GM12874 (cell line): Measurements from ENCODE around the gene NAP1L1.

ENCODE experiments used
- TF ChIP-seq, protein P1 (sequence below): IDR thresholded peaks from 2 replicates; pipeline ENCODE4 v1.5.1; 2011; ENCODE audit warnings: low read depth, mild to moderate bottlenecking, control low read depth, low read length, moderate library complexity; ENCODE audit not compliant: insufficient read depth

The NAP1L1 gene

GRCh38 chr12:76072568-76072967 lies 11.9 kb downstream of the NAP1L1 start:
- TF ChIP-seq, protein P1, sequence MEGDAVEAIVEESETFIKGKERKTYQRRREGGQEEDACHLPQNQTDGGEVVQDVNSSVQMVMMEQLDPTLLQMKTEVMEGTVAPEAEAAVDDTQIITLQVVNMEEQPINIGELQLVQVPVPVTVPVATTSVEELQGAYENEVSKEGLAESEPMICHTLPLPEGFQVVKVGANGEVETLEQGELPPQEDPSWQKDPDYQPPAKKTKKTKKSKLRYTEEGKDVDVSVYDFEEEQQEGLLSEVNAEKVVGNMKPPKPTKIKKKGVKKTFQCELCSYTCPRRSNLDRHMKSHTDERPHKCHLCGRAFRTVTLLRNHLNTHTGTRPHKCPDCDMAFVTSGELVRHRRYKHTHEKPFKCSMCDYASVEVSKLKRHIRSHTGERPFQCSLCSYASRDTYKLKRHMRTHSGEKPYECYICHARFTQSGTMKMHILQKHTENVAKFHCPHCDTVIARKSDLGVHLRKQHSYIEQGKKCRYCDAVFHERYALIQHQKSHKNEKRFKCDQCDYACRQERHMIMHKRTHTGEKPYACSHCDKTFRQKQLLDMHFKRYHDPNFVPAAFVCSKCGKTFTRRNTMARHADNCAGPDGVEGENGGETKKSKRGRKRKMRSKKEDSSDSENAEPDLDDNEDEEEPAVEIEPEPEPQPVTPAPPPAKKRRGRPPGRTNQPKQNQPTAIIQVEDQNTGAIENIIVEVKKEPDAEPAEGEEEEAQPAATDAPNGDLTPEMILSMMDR: no peak

DNA sequence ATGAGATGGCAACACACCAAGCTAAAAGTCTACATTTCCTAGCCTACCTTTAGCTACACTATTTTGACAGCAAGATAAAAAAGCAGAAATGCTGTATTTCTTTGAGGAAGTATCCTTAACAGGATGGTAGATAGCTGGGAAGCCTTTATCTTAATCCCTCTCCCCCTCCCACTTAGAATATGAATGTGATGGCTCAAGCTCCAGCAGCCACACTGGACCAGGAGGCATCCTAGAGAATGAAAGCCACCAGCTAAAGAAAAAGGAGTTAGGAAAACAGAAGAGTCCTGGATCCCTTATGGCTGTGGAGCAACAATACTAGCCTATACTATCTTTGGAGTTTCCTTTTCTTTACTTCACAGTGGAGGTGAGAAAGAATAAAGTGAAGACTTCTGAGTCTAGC lies 15.1 kb downstream of the NAP1L1 start:
- TF ChIP-seq, protein P1: no peak

GRCh38 chr12:76065917-76066316 lies 18.6 kb downstream of the NAP1L1 start:
- TF ChIP-seq, protein P1: no peak

DNA sequence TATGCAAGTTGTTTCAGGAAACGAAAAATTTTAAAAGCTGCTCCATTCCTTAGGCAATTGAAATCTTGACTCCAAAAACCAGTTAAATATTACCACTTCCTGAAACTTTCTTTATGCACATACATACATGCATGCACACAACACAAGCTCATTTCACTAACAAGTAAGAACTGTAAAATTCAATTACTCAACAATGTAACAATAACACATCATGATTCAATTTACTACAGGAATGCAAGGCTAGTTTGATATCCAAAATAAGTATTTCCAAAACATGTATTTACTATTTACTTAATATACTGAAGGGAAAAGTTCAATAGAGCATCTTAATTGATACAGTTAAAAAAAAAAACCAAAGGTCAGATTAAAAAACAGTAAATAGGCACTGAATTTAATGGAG lies 19.6 kb downstream of the NAP1L1 start:
- TF ChIP-seq, protein P1: no peak

DNA sequence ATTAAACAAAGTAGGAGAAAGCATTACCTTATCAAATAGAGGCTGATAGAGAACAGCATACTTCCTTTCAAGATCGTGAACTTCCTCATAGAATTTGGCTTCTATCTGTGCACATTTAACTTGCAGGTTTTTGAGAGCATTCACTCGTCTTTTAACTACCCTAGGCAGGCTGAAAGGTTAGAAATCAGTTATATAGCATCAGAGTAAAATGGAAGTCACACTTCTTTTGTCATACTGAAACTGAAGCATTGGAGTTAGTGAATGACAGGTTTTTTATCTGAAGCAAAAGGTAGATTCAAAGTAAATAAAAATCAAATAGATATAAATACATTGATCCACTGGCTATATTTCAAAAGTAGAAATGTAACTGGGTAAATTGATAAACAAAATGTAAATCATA lies 24.4 kb downstream of the NAP1L1 start:
- TF ChIP-seq, protein P1: no peak

GRCh38 chr12:76057326-76057725 lies 27.2 kb downstream of the NAP1L1 start:
- TF ChIP-seq, protein P1: no peak

DNA sequence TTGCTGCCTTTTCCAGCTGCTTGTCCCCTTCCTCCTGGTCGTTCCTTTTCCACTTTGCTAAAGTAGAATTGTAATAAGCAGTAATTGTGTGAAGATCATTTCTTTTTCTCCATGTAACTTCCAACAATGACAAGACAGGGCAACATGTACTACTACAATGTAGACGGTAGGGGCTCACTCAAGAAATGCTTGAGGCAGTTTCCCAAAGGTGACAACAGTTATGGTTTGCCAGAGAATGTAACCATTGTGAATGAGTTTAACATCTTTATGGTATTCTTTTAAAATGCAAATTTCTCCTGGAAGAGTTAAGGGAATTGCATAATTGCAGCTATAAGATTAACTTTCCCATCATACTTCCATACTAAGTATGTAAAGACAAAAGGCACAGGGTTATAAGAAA lies 29.1 kb downstream of the NAP1L1 start:
- TF ChIP-seq, protein P1: no peak
